ENCODE data around the gene MAPK6.
"Not testable (repeated sequence)": the region's sequence is repeated elsewhere in the genome, so short reads cannot be mapped to it uniquely, and the experiment has no call there.

The MAPK6 gene

DNA sequence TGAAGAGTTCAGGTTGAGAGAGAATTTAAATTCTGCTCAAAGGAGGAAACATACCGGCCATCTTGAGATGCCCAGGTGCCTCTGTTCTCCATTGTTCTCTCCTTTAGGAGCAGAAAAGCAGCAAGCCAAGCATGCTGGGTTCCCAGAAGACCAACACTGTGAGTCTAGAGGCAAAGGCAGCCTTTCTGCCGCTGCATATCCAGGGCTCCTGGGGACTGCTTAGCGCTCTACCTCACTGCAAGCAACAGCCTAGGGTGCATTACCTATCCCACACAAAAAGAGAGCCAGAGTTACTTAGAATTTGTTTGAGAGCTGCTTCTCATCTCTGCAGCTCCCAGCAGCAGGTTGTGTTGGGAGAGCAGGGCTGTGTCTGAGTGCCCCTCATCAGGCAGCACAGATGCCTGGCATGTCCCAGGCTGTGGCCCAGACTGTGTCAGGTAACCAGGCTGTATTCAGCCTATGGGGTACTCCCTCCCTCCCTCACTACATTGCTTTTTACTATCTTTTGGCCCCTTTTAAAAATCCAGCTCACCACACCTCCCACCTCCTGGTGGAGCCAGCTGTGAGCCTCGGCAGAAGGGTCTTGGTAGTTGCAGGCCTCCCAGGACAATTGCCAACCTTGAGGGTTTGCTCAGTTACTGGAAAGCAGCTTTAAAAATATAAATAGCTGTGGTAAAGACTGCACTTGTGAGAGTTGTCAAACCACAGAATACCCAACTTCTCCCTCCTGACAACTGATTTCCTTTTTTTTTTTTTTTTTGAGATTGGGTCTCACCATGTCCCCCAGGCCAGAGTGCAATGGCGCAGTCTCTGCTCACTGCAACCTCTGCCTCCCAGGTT, 63.4 kb downstream of the MAPK6 start:
- DNase-seq, result no peak

DNA sequence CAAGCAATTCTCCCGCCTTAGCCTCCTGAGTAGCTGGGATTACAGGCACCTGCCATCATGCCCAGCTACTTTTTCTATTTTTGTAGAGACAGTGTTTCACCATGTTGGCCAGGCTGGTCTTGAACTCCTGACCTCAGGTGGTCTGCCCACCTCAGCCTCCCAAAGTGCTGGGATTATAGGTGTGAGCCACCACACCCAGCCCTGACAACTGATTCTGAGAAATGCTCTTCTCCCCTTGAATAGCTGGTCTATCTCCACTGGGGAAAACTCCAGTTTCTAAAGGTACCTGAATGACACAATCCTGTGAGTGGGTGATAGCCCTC, 64.0 kb downstream of the MAPK6 start:
- DNase-seq, result not testable (repeated sequence)

DNA sequence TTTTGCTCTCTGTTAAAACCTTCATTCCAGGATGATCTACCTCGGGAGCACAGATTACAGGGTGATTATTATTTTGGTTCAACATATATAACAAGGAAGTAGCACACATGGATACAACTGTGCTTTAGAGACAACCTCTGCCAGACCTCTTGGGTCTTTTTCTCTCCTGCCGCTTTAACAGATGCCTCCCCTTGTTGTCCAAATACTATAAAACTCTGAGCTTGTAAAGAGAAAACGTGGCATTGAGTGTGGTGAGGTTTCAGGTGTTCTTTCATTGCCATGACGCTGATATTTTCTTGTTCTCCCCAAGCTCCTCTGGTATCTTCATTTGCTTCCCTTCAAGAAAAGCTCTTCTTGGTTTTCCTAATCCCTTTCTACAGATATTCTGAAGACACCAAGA, 64.6 kb downstream of the MAPK6 start:
- DNase-seq, result no peak

DNA sequence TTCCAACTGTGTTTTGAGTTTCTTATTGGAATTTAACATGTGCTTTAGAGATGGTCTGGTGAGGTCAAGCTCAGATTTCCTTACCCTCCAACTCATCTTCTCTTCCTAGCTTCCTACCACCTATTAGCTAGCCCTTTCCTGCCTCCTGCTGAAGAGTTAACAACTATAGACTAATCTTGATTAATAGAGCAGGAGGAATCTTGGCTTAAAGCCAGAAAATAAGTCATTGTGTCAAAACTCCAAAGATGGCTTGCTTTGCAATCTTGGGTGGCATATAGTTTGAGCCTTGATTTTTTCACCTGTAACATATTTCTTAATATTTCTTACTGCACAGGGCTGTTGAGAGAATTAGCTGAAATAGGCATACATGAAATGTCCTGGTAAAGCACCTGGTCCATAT, 66.3 kb downstream of the MAPK6 start:
- no peak for DNase-seq

DNA sequence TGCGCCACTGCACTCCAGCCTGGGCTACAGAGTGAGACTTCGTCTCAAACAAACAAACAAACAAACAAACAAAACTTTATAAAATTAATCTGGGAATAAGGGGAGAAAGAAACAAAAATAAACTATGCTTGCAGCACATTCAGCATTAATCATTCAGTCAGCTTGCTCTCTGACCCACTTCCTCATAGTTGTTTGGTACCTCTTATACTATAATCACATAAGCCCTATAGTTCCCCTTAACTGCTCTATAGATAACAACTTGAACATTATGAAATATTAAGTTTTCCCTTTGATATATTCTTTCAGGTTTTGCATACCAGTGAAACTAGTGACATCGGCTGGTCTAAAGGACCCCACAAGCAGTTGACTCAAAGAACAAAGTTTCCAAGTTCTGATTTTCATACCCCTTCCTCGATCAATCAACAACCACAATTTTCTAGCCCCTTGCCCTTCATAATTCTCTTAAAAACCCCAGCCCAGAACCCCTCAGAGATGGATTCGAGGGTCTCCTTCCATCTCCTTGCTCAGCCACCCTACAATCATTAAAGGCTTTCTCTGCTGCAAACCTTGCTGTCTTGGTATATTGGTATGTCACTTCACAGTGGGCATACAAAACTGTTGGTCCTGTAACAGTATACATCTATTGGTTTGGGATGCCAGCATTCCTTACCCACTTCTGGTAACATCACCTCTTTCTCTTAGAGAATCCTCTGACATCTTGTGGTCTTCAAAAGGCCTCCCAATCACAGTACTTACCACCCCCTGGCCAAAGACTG, 67.2 kb downstream of the MAPK6 start:
- no peak for DNase-seq

DNA sequence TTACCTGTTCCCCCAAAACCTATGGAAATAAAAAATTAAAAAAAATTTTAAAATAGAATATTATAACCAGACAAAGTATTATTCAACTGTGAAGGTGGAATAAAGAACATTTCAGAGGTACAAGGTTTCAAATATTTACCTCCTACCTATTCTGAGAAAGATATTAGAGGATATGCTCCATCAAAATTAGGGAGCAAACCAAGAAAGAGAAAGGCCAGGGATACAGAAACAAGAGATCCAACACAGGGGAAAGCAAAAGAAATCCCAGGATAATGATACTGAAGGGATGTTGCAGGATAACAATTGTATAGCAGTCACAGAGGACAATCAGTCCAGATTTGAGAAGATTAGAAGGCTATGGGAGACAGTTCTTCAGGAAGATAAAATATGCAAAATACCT, 71.2 kb downstream of the MAPK6 start:
- DNase-seq, result no peak

DNA sequence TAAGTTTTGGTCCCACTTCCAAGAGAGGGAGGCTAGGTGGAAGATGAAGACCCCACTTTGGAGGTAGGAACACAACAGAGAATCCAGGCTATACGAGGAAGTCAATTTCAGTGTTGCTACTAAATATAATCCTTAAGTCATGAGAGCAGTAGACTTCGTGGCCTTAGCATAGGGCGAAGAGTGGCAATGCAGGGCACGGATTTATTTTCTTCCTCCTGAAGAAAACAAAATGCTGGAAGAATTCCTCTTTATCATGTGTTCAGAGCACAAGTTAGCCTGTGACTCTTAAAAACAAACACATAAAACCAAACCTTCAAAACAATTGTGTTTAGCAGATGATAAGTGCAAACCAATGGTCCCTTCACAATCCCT, 74.1 kb downstream of the MAPK6 start:
- DNase-seq, result no peak

DNA sequence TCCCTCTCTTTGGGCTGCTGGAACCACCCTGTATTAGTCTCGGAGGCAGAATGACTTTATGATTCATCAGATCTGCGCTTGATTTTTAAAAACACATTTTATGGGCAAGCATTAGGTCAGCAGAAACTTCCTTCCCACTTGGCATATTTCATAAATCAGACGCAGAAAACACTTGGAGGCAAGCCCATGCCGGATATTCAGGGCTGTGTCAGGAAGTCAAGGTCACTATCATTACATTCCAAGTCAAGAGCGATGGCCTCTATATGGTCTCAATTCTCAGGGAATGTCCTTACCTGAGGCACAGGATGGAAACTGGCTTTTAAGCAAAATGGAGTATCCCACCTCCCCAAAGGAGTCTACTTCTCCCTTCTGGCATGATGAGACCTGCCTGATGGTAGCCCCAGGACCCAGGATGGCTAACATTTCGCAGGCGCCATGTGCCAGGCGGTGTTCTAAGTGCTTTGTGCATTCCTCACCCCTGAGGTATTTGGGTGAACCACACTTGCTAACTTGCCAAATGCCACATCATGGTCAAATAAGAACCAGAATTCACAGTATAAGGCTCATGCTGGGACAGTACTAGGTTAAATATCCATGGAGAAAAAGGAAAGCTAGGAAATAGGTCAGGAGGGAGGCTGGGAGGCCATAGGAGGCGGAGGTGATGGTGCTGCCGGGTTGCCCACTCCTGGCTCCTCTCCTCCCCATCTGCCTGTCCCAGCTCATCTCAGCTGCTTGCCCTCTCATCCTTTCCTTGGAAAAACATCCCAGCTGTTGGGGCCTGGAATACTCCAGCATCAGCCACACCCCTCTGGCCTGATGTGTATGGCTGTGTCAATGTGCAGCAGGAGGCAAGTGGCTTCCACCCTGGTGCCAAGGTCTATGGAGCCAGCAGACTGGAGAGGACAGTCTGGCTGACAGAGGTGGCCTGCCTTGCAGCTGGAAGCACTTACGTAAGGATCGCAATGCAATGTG, 74.8 kb downstream of the MAPK6 start:
- no peak for DNase-seq

DNA sequence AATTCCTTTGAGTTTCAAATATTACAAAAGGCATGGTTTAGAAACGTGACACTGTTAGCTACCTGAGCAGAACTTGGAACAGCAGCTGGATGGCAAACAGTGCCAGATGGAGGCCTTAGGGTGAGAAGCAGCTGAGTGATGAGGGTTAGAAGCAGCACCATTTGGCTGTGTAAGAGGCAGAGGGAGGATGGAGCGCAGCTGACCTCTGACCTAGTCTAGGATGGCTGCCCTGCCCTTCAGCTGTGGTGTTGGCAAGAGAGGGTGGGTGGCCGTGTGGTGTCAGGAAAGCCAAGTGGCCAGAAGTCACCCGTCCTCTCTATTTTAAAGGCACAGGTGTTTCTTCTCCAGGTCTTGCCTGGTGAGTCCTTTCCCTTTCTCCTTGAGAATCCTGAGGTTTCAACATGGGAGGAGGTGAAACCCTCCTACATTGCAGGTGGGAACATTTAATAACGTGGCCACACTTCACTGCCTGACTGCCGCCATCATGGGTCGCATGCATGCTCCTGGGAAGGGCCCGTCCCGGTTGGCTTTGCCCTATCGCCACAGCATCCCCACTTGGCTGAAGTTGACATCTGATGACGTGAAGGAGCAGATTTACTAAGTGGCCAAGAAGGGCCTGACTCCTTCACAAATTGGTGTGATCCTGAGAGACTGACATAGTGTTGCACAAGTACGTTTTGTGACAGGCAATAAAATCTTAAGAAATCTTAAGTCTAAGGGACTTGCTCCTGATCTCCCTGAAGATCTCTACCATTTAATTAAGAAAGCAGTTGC, 76.0 kb downstream of the MAPK6 start:
- DNase-seq, result no peak

DNA sequence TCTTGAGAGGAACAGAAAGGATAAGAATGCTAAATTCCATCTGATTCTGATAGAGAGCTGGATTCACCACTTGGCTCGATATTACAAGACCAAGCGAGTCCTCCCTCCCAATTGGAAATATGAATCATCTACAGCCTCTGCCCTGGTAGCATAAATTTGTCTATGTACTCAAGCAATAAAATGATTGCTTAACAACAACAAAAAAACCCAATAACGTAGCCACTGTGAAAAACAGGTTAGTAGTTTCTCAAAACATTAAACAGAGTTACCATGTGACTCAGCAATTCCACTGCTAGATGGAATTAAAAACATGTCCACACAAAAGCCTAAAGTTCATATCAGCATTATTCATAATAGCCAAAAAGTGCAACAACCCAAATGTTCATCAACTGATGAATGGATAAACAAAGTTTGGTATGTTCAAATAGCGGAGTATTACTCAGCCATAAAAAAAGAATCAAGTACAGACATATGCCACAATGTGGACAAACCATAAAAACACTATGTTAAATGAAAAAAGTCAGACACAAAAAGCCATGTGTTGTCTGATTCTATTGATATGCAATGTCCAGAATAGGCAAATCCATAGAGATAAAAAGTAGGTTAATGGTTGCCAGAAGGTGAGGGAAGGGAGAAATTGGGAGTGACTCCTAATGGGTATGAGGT, 76.7 kb downstream of the MAPK6 start:
- no peak for DNase-seq

DNA sequence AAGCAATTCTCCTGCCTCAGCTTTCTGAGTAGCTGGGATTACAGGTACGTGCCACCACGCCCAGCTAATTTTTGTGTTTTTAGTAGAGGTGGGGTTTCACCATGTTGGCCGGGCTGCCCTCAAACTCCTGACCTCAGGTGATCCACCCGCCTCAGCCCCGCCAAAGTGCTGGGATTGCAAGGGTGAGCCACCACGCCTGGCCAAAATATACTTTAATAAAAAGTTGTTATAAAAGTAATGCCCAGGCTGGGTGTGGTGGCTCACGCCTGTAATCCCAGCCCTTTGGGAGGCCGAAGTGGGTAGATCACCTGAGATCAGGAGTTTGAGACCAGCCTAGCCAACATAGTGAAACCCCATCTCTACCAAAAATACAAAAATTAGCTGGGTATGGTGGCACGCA, 77.5 kb downstream of the MAPK6 start:
- DNase-seq, result not testable (repeated sequence)

DNA sequence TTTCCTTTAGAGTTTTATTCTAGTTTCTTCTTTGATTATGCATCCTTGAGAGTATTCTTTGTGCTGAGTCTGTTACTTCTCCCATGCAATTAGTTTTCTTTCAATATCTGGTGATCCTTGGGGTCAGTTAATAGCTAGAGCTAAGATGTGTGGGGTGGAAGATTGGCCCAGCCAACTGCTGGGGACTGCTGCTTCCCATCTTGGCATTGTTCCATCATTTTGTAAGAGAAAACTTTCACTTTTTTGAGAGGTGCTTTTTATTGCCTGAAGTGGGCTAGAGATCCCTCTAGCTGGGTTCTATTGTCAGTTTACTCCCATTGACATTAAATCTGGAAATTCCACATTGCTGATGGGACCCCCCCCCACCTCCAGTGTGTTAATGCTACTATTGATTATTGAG, 78.2 kb downstream of the MAPK6 start:
- DNase-seq, result no peak

DNA sequence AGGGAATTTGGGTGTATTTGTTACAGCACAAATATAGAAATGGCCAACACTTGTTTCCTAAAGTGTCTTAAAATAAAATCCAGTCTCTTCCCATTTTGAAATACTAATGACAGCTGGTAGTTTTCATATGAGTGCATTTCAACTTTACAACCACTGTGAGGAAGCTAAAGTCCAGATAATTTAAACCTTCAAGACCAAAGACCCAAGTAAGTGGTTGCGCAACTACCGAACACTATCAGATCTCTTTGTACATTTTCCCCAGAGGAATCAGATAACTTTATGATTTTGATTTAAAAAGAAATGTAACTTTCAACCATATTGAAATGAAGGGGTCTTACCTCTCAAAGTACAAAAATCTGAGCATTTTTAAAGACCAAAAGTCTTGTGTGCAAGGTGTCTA, 79.3 kb downstream of the MAPK6 start:
- DNase-seq, result no peak

DNA sequence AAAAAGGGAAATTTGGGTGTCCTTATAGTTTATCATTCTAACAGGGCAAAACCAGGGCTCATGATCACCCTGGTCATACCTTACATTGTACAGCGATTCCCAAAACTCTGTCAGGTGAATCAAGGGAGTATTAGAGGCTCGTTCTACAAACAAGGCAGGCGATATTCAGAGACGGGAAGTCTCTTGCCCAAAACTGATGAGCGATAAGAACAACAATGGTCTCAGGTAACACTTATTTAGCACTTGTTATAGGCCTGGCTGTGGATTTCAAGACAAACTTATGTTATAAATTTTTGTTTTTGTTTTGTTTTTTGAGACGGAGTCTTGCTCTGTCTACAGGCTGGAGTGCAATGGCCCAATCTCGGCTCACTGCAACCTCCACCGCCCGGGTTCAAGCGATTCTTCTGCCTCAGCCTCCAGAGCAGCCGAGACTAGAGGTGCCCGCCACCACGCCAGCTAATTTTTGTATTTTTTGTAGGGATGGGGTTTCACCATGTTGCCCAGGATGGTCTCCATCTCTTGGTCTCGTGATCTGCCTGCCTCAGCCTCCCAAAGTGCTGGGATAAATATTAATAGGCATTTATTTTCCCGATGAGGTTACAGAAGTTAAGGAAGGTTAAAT, 80.7 kb downstream of the MAPK6 start:
- no peak for DNase-seq

DNA sequence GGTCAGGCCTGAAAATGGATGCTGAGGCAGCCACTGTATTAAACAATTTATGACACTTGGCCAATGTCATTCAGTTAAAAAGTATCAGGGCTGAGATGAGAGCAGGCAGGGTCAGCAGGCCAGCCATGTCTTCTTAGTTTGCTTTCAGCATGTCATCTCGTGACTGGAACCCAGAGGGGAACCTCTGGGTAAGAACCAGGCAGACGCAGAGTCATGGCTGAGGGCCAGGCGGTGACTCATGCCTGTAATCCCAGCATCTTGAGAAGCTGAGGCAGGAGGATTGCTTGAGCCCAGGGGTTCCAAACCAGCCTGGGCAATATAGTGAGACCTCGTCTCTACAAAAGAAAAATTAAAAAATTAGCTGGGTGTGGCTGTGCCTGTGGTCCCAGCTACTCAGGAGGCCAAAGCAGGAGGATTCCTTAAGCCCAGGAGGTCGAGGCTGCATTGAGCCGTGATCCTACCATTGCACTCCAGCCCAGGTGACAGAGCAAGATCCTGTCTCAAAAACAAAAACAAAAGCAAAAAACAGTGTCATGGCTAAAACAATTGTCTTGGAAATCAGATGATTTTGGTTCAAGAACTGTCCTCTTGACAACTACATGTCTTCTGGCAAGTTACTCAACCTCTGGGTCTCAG, 81.9 kb downstream of the MAPK6 start:
- no peak for DNase-seq

DNA sequence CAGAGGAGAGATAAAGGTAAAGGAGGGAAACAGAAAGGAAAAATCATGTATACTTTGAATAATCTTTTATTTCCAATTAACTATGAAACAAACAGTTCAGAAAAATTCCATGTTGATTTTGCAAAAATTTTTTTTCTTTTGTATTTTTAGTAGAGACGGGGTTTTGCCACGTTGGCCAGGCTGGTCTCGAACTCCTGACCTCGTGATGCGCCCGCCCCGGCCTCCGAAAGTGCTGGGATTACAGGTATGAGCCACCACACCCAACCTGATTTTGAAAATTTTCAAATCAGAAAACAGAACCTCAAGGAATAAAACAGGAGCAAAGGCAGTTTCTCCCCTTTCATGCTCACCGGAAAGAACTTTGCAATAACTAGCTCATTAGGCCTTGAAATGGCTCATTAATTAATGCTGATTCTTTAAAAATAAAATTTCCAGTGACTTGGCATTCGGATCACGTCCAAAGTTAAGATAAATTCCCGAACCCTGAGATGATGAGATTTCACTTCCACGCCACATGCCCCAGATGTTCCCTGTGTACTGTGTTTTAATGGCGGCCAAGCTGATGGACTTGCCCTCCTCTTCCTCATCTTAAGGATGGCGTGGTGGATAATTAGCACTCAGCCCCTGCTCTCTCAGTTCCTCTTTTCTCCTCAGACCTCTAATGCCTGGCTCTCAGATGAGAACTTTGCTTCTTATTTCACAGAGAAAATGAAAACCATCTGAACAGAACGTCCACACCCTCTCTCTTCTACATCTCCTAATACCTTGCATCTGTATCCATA, 82.7 kb downstream of the MAPK6 start:
- DNase-seq, result no peak

DNA sequence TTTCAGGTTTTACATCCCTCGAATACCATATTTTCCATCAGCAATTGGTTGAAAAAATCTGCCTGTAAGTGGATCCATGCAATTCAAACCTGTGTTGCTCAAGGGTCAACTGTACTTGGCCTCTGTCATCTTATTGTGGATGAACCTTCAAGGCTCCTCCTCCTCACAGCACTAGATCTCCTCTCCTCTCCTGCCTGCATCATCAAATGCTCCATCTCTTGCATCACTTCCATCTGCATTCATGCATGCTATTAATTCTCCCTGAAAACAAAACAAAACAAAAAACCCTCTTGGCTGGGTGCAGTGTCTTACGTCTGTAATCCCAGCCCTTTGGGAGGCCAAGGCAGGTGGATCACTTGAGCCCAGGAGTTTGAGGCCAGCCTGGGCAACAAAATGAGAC, 83.4 kb downstream of the MAPK6 start:
- no peak for DNase-seq

DNA sequence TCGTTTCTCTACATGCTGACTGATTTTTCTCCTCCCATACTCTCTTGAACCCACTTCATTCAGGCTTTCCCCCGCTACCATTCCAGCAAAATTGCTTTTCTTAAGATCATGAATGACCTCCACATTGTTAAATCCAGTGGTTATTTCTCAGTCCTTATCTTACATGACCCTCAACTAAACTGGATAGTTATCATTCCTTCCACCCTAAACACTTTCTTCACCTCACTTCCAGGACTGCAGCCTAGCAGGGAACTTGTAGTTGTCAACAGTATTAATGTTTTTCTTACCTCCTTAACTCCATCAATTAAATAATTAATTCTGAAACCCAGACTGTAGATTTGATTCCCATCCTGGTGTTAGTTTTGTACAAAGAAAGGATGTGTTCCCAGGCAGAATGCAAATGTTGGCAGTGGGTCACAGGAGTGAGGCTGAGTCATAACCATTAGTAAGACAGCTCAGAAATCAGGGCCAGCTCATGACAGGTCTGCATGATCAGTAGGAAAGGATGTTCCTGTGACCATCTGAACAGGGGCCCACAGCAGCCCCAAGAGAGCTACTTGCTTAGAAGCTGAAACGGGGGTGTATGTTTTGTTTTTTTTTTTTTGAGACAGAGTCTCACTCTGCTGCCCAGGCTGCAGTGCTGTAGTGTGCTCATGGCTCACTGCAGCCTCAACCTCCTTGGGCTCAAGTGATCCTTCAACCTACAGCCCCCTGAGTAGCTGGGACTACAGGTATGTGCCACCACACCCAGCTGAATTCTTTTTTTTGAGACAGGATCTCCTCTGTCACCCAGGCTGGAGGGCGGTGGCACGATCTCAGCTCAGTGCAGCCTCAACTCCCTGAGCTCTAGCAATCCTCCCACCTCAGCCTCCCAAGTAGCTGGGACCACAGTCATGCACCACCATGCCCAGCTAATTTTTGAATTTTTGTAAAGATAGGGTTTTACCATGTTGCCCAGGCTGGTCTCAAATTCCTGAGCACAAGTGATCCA, 84.5 kb downstream of the MAPK6 start:
- no peak for DNase-seq

DNA sequence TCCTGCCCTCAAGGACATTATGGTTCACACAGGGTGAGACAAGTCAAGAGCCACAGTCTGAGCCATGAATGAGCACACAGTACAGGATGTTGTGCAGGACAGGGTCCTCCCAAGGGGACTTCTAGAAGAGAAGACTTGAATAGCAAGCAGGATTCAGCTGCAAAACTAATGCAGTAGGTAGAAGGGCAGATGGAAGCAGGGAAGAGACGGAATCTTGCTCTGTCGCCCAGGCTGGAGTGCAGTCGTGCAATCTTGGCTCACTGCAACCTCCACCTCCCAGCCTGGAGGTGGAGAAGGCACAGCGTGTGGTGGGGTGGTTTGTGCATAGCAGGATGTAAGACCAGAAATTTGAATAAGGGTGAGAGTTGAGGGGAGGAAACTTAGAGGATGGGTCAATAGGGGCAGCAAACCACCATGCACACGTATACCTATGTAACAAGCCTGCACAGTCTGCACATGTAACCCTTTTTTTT, 85.5 kb downstream of the MAPK6 start:
- DNase-seq, result no peak
